Tongue (tissue), 3 donors: Measurements from ENCODE around the gene THRB. TPM values are rescaled to one million over a fixed set of nuclear protein-coding genes. Genes with fewer than 3 reads are reported as not detected.
"Not testable (repeated sequence)": the region's sequence is repeated elsewhere in the genome, so short reads cannot be mapped to it uniquely, and the experiment has no call there.

Experiments used
- DNase-seq: peaks from one replicate; pipeline ENCODE4 v3.0.0-alpha.2; 2015
- small RNA-seq: library from RNA; depleted of rRNA; stranded (forward); fragments of <200 nt; gene quantifications from one replicate; pipeline ENCODE3, GENCODE V24; 2014; ENCODE audit warnings: low replicate concordance
- total RNA-seq: library from RNA; depleted of rRNA; stranded (reverse); fragments of >200 nt; gene quantifications from one replicate; pipeline ENCODE4 v1.2.3, GENCODE V29; 2014

THRB gene
- total RNA-seq, 1 donor from 2014 or later, result 3.4 TPM

GRCh38 chr3:24094818-24095217, 399.8 kb downstream of the THRB start:
- DNase-seq, result not testable (repeated sequence)

GRCh38 chr3:24088782-24089181, 405.9 kb downstream of the THRB start:
- no peak for DNase-seq

DNA sequence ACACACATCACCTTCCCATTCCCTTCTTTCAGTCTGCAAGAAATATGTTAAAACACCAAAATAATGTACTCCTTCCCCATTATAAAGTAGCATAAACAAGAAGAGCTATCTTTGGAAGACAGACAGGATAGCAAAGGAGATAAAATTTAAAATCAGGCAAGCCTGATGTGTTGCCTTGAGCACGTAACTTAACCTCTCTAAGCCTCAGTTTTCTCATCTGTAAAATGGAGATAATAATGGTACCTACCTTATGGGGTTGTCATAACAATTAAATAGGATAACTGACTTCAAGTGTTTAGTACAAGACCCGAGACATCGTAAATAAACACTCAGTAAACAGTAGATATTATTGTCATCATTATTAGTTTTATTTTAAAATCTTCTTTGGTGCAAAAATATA, 407.2 kb downstream of the THRB start:
- no peak for DNase-seq

GRCh38 chr3:24086617-24087404, 407.8 kb downstream of the THRB start:
- DNase-seq, result peak; percentile 67

- DNase-seq, result peak; percentile 2
These were observed 408.4 kb downstream of the THRB start for GRCh38 chr3:24086206-24086605.

DNA sequence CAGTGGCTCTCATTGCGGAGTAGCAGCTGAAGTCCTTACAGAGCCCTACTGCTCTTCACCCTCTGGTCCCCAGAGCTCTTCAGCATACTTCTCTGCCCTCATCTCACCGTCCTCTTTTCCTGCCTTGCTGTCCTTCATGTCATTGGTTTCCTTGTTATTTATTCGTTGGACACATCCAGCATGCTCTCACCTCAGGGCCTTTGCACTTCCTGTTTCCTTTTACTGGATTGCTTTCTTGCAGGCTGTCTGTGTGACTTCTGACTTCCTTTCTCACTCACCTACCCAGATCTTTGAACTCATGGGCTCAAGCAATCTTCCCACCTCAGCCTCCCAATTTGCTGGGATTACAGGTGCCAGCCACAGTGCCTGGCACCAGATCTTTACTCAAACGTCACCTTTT, 422.5 kb downstream of the THRB start:
- no peak for DNase-seq

DNA sequence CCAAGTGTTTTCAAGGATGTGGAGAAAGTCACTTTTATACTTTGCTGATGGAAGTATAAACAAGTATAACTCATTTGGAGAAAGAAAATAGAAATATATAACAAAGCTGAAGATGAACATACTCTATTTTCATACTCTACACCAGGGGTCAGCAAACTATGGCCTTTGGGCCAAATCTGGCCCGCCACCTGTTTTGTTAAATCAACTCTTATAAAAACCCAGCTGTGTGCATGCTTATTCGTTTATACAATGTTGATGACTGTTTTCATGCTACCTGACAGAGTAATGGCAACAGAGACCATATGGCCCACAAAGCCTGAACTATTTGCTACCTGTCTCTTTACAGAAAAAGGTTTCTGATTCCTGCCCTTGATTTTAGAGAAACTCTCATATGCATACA, 425.6 kb downstream of the THRB start:
- peak; percentile 57 for DNase-seq

GRCh38 chr3:24067483-24067882, 427.2 kb downstream of the THRB start:
- no peak for DNase-seq

Small RNAs within 50 kb of the gene (small RNA-seq; reads per million reads assigned to genes)
- not detected for gene MIR4792
